ENCODE measurements around the gene PARP9.
A peak's percentile ranks its signal among the peaks of the same experiment; 100 is the strongest.

The PARP9 gene

DNA sequence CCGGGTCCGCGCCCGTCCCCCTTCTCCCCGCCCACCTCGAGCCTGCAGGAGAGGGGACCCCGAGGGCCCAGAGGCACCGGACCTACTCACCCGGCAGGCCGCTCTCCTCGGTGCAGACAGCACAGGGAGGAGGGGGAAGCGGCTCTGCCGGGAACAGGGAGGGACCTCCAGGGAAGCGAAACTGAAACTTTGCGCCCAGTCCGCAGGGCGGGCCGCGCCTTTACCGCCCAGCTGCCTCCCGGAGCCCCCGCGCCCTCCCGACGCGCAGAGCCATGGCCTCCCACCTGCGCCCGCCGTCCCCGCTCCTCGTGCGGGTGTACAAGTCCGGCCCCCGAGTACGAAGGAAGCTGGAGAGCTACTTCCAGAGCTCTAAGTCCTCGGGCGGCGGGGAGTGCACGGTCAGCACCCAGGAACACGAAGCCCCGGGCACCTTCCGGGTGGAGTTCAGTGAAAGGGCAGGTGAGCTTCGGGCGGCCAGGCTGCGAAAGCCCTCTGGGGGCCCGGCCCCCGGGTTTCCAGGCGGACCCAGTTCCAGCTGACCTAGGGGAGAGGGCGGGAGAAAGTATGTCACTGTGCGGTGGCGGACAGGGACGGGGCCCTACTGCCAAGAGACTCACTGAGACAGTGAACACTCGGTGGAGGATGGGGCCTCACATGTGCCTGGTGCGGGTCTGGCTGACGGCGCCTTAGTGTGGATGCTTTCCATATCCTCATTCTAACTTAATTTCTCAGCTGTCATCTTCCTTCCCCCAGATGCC, at the start of gene PARP9, which contains the start of gene DTX3L:
PARP9 (minus strand) TSS at position 146 of the 758 bp plus-strand sequence. CDS start 4,680 bp downstream, outside the sequence.
DTX3L (plus strand) TSS at position 184 of the 758 bp plus-strand sequence; CDS start at position 273, 89 bp downstream.
- peak within 1 kb of the TSS; percentile 80 for H3K4me3 Mint-ChIP-seq
- H3K27me3 Mint-ChIP-seq (ENCODE audit: low read depth, poor library complexity) = peaks cover 50% of the 10 kb centered on the region
- TF ChIP-seq, protein P1, sequence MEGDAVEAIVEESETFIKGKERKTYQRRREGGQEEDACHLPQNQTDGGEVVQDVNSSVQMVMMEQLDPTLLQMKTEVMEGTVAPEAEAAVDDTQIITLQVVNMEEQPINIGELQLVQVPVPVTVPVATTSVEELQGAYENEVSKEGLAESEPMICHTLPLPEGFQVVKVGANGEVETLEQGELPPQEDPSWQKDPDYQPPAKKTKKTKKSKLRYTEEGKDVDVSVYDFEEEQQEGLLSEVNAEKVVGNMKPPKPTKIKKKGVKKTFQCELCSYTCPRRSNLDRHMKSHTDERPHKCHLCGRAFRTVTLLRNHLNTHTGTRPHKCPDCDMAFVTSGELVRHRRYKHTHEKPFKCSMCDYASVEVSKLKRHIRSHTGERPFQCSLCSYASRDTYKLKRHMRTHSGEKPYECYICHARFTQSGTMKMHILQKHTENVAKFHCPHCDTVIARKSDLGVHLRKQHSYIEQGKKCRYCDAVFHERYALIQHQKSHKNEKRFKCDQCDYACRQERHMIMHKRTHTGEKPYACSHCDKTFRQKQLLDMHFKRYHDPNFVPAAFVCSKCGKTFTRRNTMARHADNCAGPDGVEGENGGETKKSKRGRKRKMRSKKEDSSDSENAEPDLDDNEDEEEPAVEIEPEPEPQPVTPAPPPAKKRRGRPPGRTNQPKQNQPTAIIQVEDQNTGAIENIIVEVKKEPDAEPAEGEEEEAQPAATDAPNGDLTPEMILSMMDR (IDR thresholded peaks at IDR 0.05) = no peak
- no peaks in the 10 kb centered on the region for H3K9me3 Mint-ChIP-seq
- H3K4me1 Mint-ChIP-seq = peaks cover 10% of the 10 kb centered on the region
- no peak within 1 kb of the TSS for H3K27ac Mint-ChIP-seq
- peak; percentile 64 for DNase-seq
- H3K36me3 Mint-ChIP-seq (ENCODE audit: low read depth) = no peaks in the 10 kb centered on the region

DNA sequence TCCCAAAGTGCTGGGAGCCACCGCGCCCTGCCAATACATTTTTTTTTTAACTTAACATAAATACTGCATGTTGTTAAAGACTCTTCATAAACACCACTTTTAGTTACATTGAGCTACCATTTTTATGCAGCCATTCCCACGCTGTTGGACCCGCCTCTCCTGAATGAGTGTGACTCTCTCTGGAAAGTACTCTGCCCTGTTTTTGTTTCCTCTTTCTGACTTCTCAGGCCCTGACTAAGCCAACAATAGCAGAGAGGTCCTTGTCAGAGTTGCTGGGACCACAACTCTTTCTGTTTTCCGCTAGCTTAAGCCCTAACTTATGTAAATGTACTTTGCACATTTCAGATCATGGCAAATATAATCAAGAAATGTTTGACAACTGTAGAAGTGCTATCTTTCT, 48.6 kb upstream of the PARP9 start:
- Mint-ChIP-seq H3K9me3 (no peaks in the 10 kb centered on the region), H3K27me3 (ENCODE audit: low read depth, poor library complexity) (peaks cover 7% of the 10 kb centered on the region), H3K27ac (peak overlapping the region; percentile 49), H3K4me1 (peaks cover 6% of the 10 kb centered on the region), H3K36me3 (ENCODE audit: low read depth) (no peaks in the 10 kb centered on the region), H3K4me3 (no peak overlapping the region)
- DNase-seq = no peak
- TF ChIP-seq, protein P1 (IDR thresholded peaks at IDR 0.05) = no peak

DNA sequence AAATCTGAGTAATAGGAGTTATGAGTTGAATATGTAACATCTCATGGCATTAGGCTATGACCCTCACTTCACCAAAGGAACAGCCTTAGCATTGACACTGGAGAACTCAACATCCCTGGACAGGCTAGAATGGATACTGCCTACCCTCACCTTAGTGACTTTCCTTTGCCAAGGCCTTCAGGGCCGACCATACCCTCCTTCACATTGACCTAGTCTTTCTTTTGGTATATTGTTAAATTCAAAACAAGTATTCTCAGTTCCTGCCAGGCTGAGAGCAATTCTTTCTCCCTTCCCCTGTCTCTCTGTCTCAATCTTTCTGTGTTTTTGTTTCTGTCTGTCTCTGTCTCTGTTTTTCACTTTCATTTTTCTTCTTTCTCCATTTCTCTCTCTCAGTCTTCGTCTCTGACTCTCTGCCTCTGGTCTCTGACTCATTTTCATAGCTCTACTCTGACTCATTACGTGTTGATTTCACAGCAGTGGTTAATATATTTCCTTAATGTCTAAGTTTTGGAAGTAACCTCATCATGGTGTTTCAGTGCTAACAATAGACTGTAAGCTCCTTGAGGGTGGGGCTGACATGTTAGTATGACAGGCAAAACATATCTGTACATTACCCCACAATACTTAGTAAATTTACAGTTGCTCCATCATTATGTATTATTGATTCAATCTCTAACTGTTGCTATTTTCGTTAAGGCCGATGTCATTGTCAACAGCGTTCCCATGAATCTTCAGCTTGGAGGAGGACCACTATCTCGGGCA, 45.9 kb upstream of the PARP9 start:
- peaks cover 10% of the 10 kb centered on the region for H3K4me1 Mint-ChIP-seq
- no peaks in the 10 kb centered on the region for H3K36me3 Mint-ChIP-seq (ENCODE audit: low read depth)
- H3K4me3 Mint-ChIP-seq = no peak overlapping the region
- no peak for DNase-seq
- H3K9me3 Mint-ChIP-seq = no peaks in the 10 kb centered on the region
- TF ChIP-seq, protein P1 (IDR thresholded peaks at IDR 0.05) = no peak
- no peak overlapping the region for H3K27ac Mint-ChIP-seq
- peaks cover 11% of the 10 kb centered on the region for H3K27me3 Mint-ChIP-seq (ENCODE audit: low read depth, poor library complexity)

DNA sequence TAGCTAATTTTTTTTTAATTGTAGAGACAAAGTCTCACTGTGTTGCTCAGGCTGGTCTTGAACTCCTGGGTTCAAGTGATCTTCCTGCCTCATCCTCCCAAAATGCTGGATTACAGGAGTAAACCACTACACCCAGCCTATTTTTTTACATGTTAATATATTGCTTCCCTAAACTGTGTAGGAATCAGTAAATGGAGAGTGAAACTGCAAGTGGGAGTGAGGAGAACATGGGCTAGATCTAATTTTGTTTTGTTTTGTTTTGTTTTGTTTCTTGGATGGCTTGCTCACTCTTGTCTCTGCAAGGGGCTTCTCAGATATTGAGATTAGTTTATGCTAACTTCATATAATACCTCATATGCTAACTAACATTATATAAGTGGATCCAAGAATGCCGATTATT, 44.8 kb upstream of the PARP9 start:
- Mint-ChIP-seq H3K9me3 (no peaks in the 10 kb centered on the region), H3K27ac (no peak overlapping the region), H3K4me1 (peaks cover 10% of the 10 kb centered on the region), H3K27me3 (ENCODE audit: low read depth, poor library complexity) (peaks cover 11% of the 10 kb centered on the region), H3K36me3 (ENCODE audit: low read depth) (no peaks in the 10 kb centered on the region), H3K4me3 (no peak overlapping the region)
- TF ChIP-seq, protein P1 (IDR thresholded peaks at IDR 0.05) = no peak
- DNase-seq = no peak

DNA sequence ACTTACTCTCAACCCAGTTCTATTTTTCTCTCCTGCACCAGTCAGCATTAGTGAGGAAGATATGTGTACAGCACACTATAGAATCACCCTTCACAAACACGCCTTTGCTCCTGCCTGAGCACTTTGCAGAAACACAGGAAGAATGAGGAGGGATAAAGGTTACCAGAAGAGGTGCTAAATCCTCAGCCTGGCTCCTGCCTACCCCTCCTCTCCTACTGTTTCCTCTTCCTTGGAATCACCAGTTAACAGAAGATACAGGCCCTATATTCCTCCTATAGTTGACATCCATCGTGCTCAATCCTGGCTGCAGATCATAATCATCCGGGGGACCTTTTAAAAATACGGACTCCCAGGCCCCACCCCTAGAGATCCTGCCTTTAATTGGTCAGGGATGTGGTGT, 42.2 kb upstream of the PARP9 start:
- Mint-ChIP-seq H3K36me3 (ENCODE audit: low read depth) (no peaks in the 10 kb centered on the region), H3K27ac (no peak overlapping the region), H3K9me3 (no peaks in the 10 kb centered on the region), H3K4me1 (peaks cover 10% of the 10 kb centered on the region), H3K4me3 (no peak overlapping the region), H3K27me3 (ENCODE audit: low read depth, poor library complexity) (peaks cover 17% of the 10 kb centered on the region)
- TF ChIP-seq, protein P1 (IDR thresholded peaks at IDR 0.05) = no peak
- no peak for DNase-seq
